ENCODE measurements around the gene OSBPL6. TPM values are rescaled to one million over a fixed set of nuclear protein-coding genes. Genes with fewer than 3 reads are reported as not detected.

The OSBPL6 gene
- polyA plus RNA-seq, 1 donor: 4.6 TPM

DNA sequence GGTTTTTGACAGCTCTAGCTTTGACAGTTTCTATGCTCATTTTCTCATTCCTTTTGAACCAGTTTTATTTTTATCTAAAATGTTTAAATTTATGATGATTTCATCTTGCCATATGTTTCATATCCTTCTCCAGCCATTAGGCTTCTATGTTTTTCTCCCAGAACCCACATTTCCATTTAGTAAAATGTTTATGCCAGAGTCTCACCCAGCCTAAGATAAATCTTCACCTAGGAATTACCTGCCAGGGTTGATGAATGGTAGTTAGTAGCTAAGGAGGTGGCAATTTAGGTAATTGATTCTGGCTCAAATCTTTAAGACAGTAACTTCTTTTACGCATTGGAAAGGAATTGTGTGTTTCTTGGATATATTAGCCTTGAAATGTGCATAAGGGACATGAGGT, 173.0 kb downstream of the OSBPL6 start:
- Histone ChIP-seq H3K4me1 (ENCODE audit: control insufficient read depth, insufficient read depth, low read length) (no peaks in the 10 kb centered on the region), H3K36me3 (ENCODE audit: control insufficient read depth, insufficient read depth, low read length) (no peaks in the 10 kb centered on the region), H3K9me3 (ENCODE audit: control insufficient read depth, low read depth, low read length) (no peaks in the 10 kb centered on the region), H3K27ac (ENCODE audit: low read length) (no peak overlapping the region), H3K27me3 (ENCODE audit: control insufficient read depth, insufficient read depth, low read length) (no peaks in the 10 kb centered on the region), H3K4me3 (ENCODE audit: low read length) (no peak overlapping the region)
- WGBS (ENCODE audit: insufficient coverage, low lambda C conversion rate): no CpG with 5 or more reads among the region's 1 CpG
- no peak for DNase-seq

DNA sequence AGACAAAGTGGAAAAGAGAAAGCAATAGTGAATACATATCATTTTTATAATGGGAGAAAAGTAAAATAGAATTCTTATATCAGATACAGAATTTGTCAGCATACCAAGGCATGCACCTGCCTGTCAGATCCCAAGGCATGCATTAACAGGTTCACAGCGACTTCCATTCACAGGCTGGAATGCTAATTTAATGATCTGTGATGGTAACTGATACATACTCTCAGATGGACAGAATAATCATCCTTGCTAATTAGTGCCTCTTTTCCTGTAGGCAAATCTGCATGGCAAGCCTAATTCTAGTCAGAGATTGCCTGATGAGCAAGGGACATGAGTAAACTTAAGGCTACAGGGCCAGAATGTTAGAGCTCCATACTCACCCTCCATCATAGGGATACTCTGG, 180.6 kb downstream of the OSBPL6 start:
- DNase-seq: no peak
- Histone ChIP-seq H3K4me1 (ENCODE audit: control insufficient read depth, insufficient read depth, low read length) (no peaks in the 10 kb centered on the region), H3K36me3 (ENCODE audit: control insufficient read depth, insufficient read depth, low read length) (no peaks in the 10 kb centered on the region), H3K27me3 (ENCODE audit: control insufficient read depth, insufficient read depth, low read length) (no peaks in the 10 kb centered on the region), H3K9me3 (ENCODE audit: control insufficient read depth, low read depth, low read length) (no peaks in the 10 kb centered on the region), H3K27ac (ENCODE audit: low read length) (no peak overlapping the region), H3K4me3 (ENCODE audit: low read length) (no peak overlapping the region)
- no CpG with 5 or more reads among the region's 1 CpG for whole genome bisulfite sequencing (ENCODE audit: insufficient coverage, low lambda C conversion rate)

DNA sequence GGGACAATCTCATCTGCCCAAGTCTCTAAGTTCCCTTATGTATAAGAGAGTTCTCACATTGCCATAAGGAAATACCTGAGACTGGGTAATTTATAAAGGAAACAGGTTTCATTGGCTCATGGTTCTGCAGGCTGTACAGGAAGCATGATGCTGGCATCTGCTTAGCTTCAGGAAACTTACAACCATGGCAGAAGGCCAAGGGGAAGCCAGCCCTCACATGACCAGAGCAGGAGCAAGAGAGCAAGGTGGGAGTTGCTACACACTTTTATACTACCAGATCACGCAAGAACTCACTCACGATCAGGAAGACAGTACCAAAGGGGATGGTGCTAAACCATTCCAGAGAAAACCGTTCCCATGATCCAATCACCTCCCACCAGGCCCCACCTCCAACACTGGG, 182.7 kb downstream of the OSBPL6 start:
- H3K27me3 ChIP-seq (ENCODE audit: control insufficient read depth, insufficient read depth, low read length): no peaks in the 10 kb centered on the region
- no CpG with 5 or more reads among the region's 3 CpGs for WGBS (ENCODE audit: insufficient coverage, low lambda C conversion rate)
- no peaks in the 10 kb centered on the region for H3K9me3 ChIP-seq (ENCODE audit: control insufficient read depth, low read depth, low read length)
- H3K4me1 ChIP-seq (ENCODE audit: control insufficient read depth, insufficient read depth, low read length): no peaks in the 10 kb centered on the region
- no peak for DNase-seq
- no peak overlapping the region for H3K4me3 ChIP-seq (ENCODE audit: low read length)
- H3K27ac ChIP-seq (ENCODE audit: low read length): no peak overlapping the region
- H3K36me3 ChIP-seq (ENCODE audit: control insufficient read depth, insufficient read depth, low read length): no peaks in the 10 kb centered on the region

DNA sequence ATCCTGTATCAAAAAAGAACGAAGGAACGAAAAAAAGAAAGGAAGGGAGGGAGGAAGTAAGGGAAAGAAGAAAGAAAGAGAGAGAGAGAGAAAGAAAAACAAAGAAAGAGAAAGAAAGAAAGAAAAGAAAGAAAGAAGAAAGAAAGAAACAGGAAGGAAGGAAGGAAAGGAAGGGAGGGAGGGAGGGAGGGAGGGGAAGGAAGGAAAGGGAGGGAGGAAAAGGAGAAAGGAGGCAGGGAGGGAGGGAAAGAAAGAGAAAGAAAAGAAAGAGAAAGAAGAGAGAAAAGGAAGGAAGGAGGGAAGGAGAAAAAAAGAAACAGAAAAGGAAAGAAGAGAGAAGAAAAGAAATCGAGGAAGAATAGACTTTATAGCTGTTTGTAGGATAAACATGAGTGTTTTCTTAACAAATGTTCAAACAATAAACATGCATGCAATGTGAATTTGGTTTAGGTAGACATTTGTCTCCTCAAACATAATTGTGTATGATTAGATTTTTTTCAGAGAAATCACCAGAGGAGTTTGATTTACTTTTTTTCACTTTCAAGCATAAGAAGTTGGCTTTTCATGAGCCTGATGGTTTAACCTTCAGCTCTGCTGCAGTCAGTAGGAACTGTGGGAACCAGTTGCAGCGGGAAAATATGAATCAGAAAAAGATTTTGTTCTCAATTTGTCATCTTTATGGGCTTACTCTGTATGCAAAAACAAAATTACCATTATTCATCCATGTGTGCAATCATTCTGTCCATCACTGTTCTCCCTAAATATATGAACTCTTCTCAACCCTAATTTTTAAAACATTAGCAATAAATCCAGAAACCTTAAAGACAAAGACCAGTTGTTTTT, 185.1 kb downstream of the OSBPL6 start:
- no peaks in the 10 kb centered on the region for H3K9me3 ChIP-seq (ENCODE audit: control insufficient read depth, low read depth, low read length)
- no peaks in the 10 kb centered on the region for H3K27me3 ChIP-seq (ENCODE audit: control insufficient read depth, insufficient read depth, low read length)
- H3K4me1 ChIP-seq (ENCODE audit: control insufficient read depth, insufficient read depth, low read length): no peaks in the 10 kb centered on the region
- WGBS (ENCODE audit: insufficient coverage, low lambda C conversion rate): 96% methylated on average over 3 of the region's 4 CpGs
- DNase-seq: no peak
- H3K4me3 ChIP-seq (ENCODE audit: low read length): no peak overlapping the region
- H3K36me3 ChIP-seq (ENCODE audit: control insufficient read depth, insufficient read depth, low read length): peaks cover 3% of the 10 kb centered on the region
- H3K27ac ChIP-seq (ENCODE audit: low read length): no peak overlapping the region

DNA sequence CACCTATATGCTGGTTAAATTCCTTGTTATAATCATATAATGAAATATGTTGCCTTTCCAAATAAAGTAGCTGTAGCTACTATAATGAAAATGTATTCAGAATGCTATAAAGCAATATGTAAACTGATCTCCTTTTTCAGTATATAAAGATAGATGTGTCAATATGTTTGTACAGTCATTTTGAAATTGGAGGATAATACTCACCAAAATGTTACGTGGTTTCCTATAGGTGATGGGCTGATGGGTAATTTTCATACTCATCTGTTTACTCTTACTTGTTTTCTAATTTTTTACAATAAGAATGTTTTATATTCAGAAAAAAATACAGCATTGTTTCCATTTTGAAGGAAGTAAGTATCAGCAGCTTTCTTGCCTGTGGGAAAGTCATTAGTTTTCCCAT, 186.5 kb downstream of the OSBPL6 start:
- no peak overlapping the region for H3K27ac ChIP-seq (ENCODE audit: low read length)
- H3K4me3 ChIP-seq (ENCODE audit: low read length): no peak overlapping the region
- H3K4me1 ChIP-seq (ENCODE audit: control insufficient read depth, insufficient read depth, low read length): no peaks in the 10 kb centered on the region
- no peaks in the 10 kb centered on the region for H3K27me3 ChIP-seq (ENCODE audit: control insufficient read depth, insufficient read depth, low read length)
- no peak for DNase-seq
- WGBS (ENCODE audit: insufficient coverage, low lambda C conversion rate): no CpG with 5 or more reads among the region's 1 CpG
- H3K9me3 ChIP-seq (ENCODE audit: control insufficient read depth, low read depth, low read length): no peaks in the 10 kb centered on the region
- H3K36me3 ChIP-seq (ENCODE audit: control insufficient read depth, insufficient read depth, low read length): peaks cover 3% of the 10 kb centered on the region

DNA sequence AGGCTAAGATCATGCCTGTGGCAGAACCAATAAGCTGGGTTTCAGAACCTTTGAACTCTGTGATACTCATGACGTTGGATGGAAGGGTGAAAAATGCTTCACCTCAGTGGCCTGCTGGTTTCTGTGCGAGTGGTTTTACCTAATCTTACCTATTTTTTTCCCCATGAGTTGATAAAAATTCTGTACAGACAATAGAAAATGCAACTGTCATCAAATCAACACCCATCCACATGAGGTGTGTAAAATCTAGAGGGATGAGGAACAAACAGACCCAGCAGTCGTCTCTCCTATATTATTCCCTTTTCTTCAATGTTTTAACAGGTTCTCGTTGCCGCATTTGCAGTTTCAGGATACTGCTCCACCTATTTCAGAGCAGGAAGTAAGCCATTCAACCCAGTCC, 189.4 kb downstream of the OSBPL6 start:
- Histone ChIP-seq H3K27ac (ENCODE audit: low read length) (no peak overlapping the region), H3K4me3 (ENCODE audit: low read length) (no peak overlapping the region), H3K9me3 (ENCODE audit: control insufficient read depth, low read depth, low read length) (no peaks in the 10 kb centered on the region), H3K36me3 (ENCODE audit: control insufficient read depth, insufficient read depth, low read length) (peaks cover 3% of the 10 kb centered on the region), H3K27me3 (ENCODE audit: control insufficient read depth, insufficient read depth, low read length) (no peaks in the 10 kb centered on the region), H3K4me1 (ENCODE audit: control insufficient read depth, insufficient read depth, low read length) (peaks cover 3% of the 10 kb centered on the region)
- 100% methylated on average over 1 of the region's 5 CpGs for WGBS (ENCODE audit: insufficient coverage, low lambda C conversion rate)
- DNase-seq: no peak

DNA sequence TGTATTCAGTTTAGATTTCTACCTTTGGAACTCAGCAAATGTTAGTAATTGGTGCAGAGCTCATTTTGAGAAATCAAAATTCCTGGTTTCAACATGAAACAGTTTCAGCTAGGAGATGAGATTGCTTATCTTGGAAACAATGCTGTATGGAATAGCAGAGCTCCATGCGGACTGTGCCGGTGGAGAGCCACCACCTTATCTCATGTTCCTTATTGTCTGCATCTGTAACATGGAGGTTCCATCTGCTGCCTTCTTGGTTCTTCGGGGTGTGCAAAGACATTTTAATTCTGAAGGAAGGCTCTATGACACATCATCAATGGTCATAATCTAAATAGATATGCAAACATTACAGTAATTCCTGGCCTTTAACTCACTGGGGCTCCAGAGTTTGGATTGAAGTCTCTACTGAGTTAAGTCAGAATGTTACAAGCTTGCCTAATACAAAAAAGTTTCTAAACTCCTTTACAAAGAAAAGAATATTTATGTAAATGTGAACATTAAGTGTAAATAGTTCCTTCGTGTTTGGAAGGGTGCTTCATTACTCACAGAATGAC, 191.4 kb downstream of the OSBPL6 start:
- no peak for DNase-seq
- H3K4me1 ChIP-seq (ENCODE audit: control insufficient read depth, insufficient read depth, low read length): peaks cover 3% of the 10 kb centered on the region
- no peaks in the 10 kb centered on the region for H3K27me3 ChIP-seq (ENCODE audit: control insufficient read depth, insufficient read depth, low read length)
- WGBS (ENCODE audit: insufficient coverage, low lambda C conversion rate): no CpG with 5 or more reads among the region's 4 CpGs
- no peak overlapping the region for H3K27ac ChIP-seq (ENCODE audit: low read length)
- H3K36me3 ChIP-seq (ENCODE audit: control insufficient read depth, insufficient read depth, low read length): peaks cover 3% of the 10 kb centered on the region
- no peaks in the 10 kb centered on the region for H3K9me3 ChIP-seq (ENCODE audit: control insufficient read depth, low read depth, low read length)
- H3K4me3 ChIP-seq (ENCODE audit: low read length): no peak overlapping the region

DNA sequence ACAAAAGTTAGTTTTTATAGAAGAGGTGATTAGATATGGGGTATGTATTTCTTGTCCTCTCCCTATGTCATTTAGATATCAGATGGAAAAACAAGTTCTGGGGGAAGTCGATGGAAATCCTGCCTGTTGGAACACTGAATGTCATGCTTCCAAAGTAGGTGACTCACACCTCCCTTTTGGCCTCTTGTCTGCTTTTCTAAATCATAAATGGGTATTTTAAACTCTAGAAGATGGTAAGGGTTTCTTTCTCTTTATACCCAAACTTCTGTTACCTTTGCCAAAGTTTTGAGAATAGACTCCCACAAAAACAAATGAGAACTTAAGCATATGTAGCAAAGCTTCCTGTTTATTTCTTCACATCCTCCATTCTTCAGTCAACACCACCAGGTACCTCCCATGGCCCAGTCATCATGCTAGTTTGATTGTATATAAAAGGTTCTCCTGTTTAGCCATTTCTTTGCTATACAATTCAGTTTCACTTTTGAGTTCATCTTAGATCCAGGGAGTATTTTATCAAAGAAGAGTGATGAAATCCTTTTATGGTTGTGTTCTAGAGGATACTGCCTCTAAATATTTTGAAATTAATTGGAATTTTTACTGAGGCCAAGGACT, 192.8 kb downstream of the OSBPL6 start:
- WGBS (ENCODE audit: insufficient coverage, low lambda C conversion rate): no CpG with 5 or more reads among the region's 1 CpG
- no peak overlapping the region for H3K4me3 ChIP-seq (ENCODE audit: low read length)
- H3K36me3 ChIP-seq (ENCODE audit: control insufficient read depth, insufficient read depth, low read length): peaks cover 3% of the 10 kb centered on the region
- no peaks in the 10 kb centered on the region for H3K27me3 ChIP-seq (ENCODE audit: control insufficient read depth, insufficient read depth, low read length)
- DNase-seq: peak; percentile 12 to 66
- H3K27ac ChIP-seq (ENCODE audit: low read length): peak overlapping the region; percentile 62
- no peaks in the 10 kb centered on the region for H3K9me3 ChIP-seq (ENCODE audit: control insufficient read depth, low read depth, low read length)
- H3K4me1 ChIP-seq (ENCODE audit: control insufficient read depth, insufficient read depth, low read length): peaks cover 3% of the 10 kb centered on the region

DNA sequence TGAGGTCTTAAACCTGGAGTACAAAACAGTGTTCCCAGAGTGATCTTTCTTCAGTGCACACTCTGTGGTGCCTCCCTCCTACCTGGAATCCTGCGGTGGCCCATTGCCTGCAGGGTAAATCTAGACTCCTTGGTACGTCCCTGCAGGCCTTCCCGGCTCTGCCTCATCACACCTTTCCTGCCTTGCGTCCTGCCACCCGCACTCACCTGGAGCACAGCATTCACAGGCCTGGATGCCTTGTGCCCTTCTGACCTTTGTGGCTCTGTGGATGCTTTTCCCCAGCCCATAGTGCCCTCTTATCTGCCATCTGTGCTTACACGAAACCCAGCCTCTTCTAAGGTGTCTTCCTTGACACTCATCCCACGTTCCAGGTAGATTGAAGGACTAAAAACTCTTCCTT, 194.0 kb downstream of the OSBPL6 start:
- no peak for DNase-seq
- Histone ChIP-seq H3K36me3 (ENCODE audit: control insufficient read depth, insufficient read depth, low read length) (peaks cover under 1% of the 10 kb centered on the region), H3K27me3 (ENCODE audit: control insufficient read depth, insufficient read depth, low read length) (no peaks in the 10 kb centered on the region), H3K27ac (ENCODE audit: low read length) (no peak overlapping the region), H3K4me1 (ENCODE audit: control insufficient read depth, insufficient read depth, low read length) (peaks cover 3% of the 10 kb centered on the region), H3K4me3 (ENCODE audit: low read length) (no peak overlapping the region), H3K9me3 (ENCODE audit: control insufficient read depth, low read depth, low read length) (no peaks in the 10 kb centered on the region)
- WGBS (ENCODE audit: insufficient coverage, low lambda C conversion rate): no CpG with 5 or more reads among the region's 7 CpGs

DNA sequence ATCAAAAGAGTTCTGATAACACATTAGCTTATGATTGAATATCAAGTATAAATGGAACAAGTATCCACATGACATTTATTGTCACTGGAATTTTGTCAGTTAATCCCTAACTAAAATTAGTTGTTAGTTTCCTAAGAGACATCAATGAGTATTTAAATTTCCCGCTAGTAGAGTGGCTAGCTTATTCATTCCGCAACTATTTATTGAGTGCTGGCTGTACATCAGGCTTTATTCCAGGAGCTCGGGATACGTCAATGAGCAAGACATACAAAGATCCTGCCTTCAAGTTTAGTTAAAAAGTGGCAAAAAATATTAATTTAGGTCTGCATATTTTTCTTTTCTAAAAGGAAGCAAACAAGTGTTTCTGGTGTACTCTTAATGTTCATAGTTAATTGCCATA, 197.4 kb downstream of the OSBPL6 start:
- H3K27ac ChIP-seq (ENCODE audit: low read length): no peak overlapping the region
- 100% methylated on average over 1 of the region's 4 CpGs for WGBS (ENCODE audit: insufficient coverage, low lambda C conversion rate)

More for the DNA sequence above, 197.4 kb downstream of the OSBPL6 start:
- Histone ChIP-seq H3K9me3 (ENCODE audit: control insufficient read depth, low read depth, low read length) (no peaks in the 10 kb centered on the region), H3K36me3 (ENCODE audit: control insufficient read depth, insufficient read depth, low read length) (no peaks in the 10 kb centered on the region), H3K4me1 (ENCODE audit: control insufficient read depth, insufficient read depth, low read length) (peaks cover 3% of the 10 kb centered on the region), H3K4me3 (ENCODE audit: low read length) (no peak overlapping the region), H3K27me3 (ENCODE audit: control insufficient read depth, insufficient read depth, low read length) (no peaks in the 10 kb centered on the region)
- DNase-seq: no peak

Data from large intestine (tissue), 3 donors.